NCI-H2081 (cell line): ENCODE measurements around the gene SURF4.
"Not testable (repeated sequence)": the region's sequence is repeated elsewhere in the genome, so short reads cannot be mapped to it uniquely, and the experiment has no call there.

Experiments used
- DNase-seq, 2 experiments: peaks; one replicate each; lab custom pipeline; 2025; lab: John Stamatoyannopoulos, UW

The SURF4 gene

DNA sequence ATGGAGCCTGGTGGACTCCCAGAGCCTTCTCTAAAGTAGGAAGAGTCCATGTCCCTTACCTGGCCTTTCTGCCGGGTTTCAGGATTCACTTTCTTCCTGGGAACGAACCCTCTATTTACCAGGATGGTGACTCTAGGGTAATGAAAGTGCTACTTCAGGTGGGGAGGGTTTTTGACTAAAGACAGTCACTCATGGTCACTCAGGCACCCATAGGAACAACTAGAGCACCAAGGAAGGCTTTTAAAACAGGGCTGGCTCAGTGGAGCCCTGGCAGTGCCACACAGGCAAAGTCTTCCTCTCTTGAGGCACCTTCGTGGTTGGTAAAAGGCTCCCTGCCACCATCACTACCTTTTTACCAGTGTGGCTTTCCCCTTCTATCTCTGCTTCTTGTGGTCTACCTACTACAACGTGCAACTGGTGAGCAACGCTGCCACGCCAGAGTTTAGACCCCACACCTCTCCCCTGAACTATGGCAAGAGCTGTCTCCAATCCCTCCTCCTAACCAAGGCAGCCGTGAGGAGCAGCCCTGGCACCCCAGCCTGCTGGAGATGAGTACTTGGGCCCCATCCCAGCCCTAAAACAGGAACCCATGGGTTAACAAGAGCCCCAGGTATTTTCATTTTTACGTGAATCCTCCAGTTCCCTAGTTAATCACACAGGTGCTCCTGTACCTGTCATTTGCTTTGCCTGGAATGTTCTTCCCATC, 23.1 kb downstream of the SURF4 start:
- DNase-seq, result no peak

DNA sequence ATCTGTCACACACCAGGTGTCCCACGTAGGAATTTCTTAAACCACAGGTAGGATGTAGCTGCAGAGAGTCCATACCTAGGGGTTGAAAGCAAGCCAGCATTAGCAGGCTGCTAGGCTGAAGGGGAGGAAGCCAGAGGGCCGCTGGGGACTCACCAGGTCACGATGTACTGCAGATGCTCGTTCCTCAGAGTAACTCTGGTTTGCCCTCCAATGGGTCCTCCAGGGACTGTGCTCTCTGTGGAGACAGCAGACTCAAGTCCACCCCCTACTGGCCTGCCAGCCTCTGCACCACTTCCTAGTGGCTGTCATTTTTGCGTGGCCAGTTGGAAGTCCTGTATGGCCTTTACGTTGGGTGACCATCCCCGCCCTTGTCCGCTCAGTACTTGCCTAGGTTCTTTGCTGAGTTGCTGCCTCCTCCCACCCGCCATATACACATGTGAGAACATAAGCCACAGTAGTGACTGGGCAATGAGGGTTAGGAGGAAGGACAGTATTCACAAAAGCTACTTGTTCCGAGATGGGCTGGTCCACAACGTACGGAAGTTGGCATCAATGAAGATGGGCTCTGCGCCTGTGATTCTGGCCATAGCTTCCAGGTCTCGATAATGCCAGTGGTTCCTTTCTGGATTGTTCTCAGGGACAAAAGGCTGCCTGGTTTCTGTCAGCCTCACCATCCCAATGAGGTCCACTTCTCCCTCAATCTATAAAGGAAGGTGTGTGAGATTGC, 23.8 kb downstream of the SURF4 start:
- DNase-seq, result peak in 1 of 2 experiments; percentile 13

DNA sequence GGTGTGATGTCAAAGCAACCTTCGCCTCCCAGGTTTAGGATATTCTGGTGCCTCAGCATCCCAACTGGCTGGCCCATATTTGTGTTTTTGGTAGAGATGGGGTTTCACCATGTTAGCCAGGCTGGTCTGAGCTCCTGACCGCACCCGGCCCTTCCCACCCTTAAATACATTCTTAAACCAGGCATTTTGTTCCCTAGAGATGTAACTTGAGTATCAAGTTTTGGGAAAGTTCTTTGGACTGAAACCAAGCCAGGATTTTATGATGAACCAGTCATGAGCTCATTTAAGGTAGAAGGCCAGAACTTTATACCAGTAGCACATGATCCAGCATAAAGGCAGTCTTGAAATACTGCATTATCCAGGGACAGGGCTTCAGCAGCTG, 24.3 kb downstream of the SURF4 start:
- no peak for DNase-seq

DNA sequence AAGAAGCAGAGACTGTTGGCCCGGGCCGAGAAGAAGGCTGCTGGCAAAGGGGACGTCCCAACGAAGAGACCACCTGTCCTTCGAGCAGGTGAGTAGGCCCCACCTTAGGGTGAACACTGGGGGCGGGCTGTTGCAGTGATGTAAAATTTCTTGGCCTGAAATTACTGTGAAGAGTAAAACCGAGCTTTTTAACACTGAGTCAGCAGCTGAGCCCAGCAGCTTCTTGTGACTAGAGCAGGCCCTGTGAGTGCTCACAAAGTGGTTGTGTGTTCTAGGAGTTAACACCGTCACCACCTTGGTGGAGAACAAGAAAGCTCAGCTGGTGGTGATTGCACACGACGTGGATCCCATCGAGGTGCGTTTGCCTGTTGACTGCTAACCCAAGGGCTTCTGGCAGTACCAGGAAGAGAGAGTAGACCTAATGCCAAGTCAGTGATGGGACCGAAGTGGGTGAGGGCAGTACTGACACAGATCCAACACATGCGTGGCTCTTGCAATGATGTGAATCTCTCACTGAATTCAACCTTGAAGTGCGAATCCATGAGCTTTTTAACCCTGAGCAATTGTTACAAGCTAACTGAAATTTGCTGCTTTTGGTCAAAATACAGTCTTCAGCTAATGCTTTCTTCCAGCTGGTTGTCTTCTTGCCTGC, 25.8 kb downstream of the SURF4 start:
- no peak for DNase-seq

DNA sequence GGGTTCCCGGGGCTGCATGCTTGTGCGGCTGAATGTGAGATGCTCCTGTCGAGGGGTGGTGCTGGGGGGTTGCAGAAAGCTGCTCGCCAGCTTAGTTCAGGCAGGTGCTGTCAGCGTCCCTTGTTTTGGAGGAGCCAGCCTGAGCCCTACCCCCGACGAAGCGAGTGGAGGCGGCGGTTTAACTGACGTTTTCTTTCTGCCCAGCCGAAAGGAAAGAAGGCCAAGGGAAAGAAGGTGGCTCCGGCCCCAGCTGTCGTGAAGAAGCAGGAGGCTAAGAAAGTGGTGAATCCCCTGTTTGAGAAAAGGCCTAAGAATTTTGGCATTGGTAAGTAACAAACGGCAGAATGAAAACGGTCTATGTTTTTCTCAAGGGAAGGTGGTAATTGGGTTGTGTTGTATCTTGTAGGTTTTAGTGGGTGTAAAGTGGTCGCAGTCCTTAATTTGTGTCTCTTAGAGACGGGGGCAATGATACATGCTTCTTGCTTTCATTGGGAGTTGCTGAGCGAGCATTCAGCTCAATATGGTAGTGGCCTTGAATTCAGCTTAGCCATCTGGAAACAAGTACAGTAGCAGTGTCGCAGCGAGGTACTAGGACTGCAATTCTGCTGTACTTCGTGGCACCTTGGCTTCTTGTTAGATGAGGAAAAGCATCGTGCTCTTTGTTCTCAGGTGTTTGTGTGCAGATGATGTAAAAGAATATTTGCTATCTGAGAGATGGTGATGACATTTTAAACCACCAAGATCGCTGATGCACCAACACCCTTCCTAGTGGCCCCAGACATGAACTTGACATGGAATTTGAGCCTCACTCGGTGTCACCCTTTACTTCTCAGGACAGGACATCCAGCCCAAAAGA, 26.9 kb downstream of the SURF4 start:
- DNase-seq, result no peak

DNA sequence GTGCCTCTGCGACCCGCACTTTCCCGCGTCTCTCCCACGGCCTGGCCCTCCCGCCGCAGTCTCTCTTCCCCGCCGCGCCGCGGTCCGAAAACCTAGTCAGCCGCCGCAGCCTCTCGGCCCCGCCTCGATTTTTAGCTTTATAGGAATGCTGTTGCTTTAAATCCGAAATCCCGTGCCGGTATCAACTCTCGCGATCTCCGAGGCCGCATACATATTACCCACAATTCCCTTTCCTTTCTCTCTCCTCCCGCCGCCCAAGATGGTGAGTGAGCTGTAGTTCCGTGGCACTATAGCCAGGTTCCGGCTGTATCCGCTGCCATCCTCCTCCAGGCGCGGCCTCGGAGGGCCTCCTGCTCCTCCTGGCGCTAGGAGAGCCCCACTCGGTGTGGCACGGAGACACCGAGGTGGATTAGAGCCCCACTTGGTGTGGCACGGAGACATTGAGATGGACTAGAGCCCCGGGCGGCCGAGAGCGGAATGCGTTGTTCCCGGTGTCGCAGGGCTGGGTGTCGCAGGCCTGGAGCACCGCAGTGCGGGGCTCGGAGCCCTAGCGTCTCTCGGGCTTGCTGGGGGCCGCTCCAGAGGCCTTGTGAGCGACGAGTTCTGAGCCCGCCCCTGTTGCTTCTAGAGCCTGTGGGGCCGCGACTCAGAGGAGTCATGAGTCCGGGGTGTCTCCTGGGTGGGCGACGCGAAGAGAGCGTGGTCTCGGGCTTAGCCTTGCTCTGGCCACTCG, 27.7 kb downstream of the SURF4 start, which contains the start of the genes MED22 and RPL7A:
Gene MED22, minus strand, starts transcription at position 147 of the 733 bp plus-strand sequence. CDS start 1,469 bp downstream, outside the sequence.
Gene RPL7A, plus strand, starts transcription at position 234 of the 733 bp plus-strand sequence. Its CDS starts 26 bp downstream, at position 260.
- peak; percentile 95 for DNase-seq

DNA sequence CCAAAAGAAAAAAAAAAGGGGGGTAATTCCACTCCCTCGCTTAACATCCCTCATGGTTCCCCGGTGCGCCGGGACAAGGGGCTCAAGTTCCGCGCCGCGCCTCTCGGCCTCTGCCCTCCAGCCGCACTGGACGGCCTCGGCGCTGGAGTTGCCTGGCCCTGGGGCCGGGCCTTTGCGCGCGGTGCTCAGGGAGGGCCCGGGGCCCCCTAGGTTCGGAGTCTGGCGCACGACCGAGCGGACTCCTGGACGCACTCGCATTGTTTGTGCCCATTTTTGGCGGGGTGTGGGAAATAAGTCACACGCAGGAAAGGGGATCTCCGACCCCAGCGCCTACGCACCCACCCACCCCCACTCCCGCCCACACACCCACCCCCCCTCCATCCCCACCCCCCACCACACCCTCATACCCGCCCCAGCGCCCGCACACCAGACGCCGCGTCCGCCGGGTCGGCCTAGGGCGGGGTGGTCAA, 28.3 kb downstream of the SURF4 start:
- DNase-seq, result peak in 1 of 2 experiments; percentile 21

DNA sequence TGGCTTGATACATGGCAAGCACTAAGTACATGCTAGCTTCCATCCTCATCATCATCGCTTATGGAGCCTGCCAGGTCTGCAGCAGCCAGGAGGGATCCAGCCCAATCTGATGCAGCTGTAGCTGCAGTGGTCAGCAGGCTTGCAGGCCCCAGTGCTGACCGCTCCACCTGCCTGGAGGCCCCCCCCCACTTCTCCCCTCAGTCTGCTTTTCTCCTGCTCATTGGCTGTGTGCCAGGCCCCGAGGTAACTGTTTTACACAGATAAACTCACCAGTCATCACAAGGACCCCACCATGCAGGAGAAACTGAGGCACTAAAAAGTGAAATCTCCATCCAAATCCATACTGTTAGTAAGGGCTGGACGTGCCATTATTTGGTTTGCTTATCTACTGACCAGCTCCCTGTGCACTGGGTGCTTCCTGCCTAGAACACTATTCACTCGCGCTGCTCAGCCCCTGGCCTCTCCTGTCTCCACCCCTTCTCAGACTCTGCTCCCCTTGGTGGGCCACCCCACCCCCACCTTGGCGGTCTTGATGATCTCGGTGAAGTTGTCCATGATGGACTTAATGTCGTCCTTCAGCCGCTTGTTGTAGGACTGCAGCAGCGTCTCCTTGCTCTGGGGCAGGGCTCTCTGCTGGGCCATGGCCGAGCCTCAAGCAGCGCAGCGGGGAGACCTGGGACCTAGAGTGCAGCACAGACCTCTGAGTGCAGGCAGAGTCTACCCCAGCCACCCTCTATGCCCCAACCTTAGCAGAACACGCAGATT, 29.7 kb downstream of the SURF4 start:
- DNase-seq, result no peak

DNA sequence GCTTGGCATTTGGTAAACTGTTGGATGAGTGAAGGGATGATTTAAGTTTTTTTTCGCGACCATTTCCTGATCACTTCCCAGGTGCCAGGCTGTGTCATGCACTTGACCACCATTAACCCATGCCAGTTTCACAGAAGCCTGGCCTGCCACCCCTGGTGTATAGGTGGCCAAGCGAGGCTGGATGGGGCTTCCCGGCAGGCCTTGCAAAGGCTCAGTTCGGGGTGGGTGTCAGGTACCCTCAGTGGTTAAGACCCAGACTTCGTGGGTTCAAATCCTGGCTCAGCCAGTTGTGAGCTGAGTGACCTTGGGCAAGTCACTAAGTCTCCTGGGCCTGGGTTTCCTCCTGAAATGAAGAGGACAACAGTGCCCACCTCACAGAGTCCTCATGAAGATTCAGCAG, 30.3 kb downstream of the SURF4 start:
- DNase-seq, result no peak

DNA sequence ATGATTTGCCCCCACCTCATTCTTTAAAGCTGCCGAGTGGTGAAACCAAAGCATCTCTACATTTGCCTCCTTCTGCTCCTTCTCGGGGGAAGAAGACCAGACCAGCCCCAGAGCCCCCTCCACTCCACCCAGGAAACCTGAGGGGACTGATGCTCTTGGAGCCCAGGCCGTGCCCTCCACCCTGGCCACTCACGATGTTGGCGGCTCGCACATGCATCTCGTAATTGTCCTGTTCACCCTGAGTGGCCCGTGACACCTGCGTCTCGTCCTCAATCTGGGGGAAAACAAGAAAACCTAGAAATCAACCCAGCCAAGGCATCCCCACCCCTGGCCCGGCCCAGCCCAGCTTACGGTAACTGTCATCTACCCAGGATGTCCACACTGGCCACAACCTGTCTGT, 30.9 kb downstream of the SURF4 start:
- no peak for DNase-seq

DNA sequence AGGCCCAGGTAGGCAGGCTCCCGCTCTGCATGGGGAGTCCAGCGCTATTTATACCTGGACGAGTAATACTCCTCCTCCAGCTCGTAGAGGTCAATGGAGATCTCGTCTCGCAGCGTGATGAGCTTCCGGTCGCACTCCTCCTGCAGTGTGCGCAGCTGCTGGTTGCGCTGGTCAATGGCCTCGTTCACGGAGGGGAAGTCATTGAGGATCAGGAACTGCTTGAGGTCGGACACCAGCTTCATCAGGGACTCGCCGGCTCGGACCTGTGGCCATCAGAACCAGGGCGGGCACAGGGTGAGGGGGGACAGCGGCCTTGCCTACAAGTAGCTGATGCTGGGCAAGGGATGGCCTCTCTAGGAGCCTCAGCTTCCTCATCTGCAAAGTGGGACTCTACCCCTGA, 31.8 kb downstream of the SURF4 start:
- DNase-seq, result no peak

DNA sequence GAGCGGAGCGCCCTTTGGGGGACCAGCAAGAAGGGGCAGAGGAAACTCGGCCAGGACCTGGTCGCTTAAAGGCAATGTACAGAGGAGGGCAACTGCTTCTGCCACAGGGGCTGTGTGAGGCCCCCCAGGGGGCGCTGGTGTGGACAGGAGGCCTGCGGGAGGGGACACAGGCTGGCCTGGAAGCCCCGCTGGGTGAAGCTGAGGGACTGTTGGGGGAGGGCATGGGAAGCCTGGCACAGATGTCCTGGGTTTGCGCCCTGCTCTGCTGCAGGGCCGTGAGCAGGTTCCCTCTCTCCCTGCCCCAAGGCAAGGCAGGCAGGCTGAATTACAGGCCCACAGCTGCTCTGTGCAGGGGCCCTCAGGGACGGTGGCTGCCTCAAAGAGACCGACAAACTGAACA, 33.3 kb downstream of the SURF4 start:
- no peak for DNase-seq

DNA sequence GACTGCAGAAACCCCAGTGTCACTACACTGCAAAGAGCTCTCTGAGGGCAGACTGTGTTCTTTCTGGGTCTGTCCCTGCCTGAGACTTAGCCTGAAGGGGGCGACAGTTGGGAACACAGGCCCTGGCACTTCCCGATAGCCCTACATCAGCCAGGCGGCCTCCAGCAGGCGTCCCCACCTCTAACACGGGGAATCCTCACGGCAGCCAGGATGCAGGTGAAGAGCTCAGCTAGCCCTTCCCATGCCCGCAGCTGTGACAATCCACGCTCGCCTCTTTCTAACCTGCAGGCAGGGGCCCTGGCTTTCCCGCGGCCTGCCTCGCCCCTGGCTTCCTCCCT, 33.8 kb downstream of the SURF4 start:
- no peak for DNase-seq

DNA sequence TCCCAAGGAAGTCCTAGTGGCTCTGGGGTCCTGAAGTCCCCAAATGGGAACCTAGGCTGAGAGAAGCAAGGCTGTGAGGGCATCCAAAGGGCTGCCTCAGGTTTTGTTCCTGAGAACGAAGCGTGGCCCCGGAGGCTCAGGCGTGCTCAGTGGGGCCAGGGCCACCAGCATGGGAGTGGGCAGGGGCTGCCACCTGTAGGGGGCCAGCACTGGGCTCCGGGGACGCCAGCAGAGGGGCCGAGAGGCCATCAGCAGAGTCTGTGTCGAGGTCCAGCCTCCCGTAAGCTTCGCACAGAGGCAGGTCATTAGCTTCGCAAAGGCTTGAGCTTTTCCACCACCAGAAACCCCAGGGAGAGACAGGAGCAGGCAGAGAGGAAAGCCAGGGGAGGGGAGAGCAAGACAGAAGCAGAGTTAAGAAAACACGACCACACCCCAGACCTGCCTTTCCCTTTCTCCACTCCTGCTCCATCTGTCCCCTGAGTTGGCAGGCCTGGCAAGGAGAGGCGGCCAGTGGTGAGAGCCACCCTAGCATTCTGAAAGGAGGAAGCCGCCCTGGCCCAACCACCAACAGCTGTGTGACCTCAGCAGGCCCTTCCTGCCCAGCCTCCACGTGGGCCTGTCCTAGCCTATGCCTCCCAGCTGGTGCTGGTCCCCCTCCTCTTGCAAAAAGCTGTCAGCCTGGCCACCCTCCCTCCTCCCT, 34.3 kb downstream of the SURF4 start:
- DNase-seq, result no peak

DNA sequence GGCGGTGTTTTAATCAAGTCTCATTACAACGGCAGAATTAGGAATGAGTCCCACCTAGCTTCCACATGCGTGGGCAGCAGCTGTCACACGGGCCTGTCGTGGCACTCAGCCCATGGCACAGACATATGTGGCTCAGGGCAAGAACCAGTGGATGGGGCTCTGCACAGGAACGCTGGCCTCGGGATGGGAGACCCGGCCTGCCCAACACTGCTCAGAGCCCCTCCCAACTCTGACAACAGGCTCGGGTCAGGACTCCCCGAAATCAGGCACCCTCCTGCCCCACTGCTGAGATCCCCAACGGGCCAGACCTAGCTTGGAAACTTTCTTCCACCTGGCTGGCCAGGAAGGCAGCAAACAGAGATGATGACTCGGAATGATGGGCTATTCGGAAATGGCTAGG, 34.9 kb downstream of the SURF4 start:
- no peak for DNase-seq

DNA sequence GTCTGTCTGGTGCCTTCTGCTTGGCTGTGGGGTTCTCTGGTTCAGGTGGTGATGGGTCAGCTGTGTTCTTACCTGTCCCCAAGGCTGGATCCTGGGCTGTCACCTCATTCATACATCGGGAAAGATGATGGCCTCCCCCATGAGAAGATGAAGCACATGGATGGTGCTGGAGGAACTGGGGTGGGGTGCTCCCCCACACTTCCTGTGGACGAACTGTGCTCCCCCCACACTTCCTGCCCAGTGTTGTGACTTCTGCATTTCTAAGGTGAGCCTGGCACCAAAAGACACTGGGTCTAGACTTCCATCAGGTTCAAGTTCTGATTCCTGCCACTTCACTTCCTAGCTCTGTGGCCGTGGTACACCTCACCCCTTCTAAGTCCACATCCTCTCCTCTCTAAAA, 35.6 kb downstream of the SURF4 start:
- DNase-seq, result no peak

DNA sequence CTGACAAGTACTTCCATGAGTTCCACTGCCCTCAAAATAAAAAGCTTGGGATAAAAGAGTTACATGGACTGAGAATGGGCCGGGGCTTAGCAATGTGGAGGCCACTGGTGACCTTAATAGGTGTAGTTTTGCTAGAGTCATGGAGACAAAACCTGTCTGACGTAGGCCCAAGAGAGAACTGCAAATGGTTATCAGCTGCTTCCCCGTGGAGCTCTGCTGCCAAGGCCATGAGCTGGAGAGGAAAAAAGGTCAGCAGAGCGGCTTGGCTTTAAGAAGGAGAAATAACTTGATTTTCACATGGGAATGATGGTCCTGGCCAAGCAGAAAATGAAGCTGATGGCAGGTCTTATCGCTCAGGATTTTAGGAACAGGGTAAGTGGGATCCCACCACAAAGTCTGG, 36.2 kb downstream of the SURF4 start:
- no peak for DNase-seq

DNA sequence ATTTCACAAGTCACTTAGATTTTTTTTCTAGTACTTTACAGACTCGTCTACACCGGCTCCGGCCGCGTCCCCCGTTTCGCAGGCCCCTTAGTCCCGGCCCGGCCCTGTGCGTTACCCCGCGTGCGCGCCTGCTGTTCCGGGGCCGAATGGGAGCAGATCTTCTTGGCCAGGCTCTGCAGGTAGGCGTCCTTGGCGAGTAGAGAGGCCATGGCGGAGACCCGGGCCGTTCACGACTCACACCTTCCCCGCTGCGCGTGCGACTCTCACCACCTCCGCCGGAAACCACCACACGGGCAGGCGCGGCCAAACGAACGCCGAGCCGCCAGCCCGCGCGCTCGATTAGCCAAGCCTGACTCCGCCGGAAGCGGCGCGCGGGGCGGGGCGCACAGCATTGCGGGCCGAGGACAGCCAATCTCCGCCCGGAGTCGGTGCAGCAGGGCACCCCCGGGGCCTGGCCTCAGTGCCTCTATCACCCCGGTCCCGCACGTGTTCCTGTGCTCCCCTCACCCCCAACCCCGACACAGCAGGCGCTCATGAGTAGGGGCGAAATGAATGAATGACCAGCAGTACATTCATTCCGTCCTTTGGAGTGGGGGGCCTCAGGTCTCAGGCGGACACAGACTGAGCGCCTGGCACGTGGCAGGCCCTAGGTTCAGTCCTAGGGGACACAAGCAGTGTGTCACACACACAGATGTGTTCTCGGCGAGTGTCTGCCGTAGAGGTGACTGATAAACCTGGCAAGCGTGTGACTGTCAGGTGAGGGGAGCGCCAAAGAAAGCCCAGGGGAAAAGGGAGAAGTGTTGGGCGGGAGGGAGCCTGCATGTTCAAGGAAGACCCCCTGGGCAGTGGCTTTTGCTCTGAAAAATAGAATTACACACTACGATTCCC, 39.7 kb downstream of the SURF4 start, which contains the start of gene SURF6:
Gene SURF6, minus strand, starts transcription at position 265 of the 888 bp plus-strand sequence. Its CDS starts 56 bp downstream, at position 209.
- DNase-seq, result peak; percentile 93 to 95

DNA sequence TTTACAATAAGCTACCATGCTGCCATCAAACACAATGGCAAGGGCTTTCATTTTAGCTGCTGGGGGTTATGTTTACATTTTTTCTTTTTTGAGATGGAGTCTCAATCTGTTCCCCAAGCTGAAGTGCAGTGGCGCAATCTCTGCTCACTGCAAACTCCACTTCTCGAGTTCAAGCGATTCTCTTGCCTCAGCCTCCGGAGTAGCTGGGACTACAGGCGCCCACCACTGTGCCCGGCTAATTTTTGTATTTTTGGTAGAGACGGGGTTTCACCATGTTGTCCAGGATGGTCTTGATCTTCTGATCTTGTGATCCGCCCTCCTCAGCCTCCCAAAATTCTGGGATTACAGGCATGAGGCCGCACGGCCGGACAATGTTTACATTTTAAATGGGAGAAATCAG, 41.0 kb downstream of the SURF4 start:
- not testable (repeated sequence) for DNase-seq
